ENCODE data around the gene CASZ1. TPM values are rescaled to one million over a fixed set of nuclear protein-coding genes. Genes with fewer than 3 reads are reported as not detected.

The CASZ1 gene
- total RNA-seq, 1 donor from 2014 or later = 58.2 TPM

- intact Hi-C loops (cut with DNase I) = loop anchor here (5.0 kb wide), 1 partner anchor 41 kb away; no protein-coding TSS in a partner anchor
- ATAC-seq (no peak), DNase-seq (ENCODE audit: missing footprints) (peak; percentile 35)
These were observed 73.6 kb downstream of the CASZ1 start for GRCh38 chr1:10722803-10723202.

GRCh38 chr1:10721381-10722321 lies 74.8 kb downstream of the CASZ1 start:
- DNase-seq (ENCODE audit: missing footprints) (peak; percentile 57), ATAC-seq (no peak)
- intact Hi-C loops (cut with DNase I) = loop anchor here (5.0 kb wide), 1 partner anchor 39 kb away; no protein-coding TSS in a partner anchor

GRCh38 chr1:10720635-10721034 lies 75.8 kb downstream of the CASZ1 start:
- DNase-seq (ENCODE audit: missing footprints) (no peak), ATAC-seq (peak; percentile 11)
- intact Hi-C loops (cut with DNase I) = loop anchor here (5.0 kb wide), 1 partner anchor 38 kb away; no protein-coding TSS in a partner anchor

GRCh38 chr1:10718083-10718415 lies 78.4 kb downstream of the CASZ1 start:
- ATAC-seq (no peak), DNase-seq (ENCODE audit: missing footprints) (peak; percentile 41)
- intact Hi-C loops (cut with DNase I) = loop anchor here (5.0 kb wide), 1 partner anchor 144 kb away; no protein-coding TSS in a partner anchor

- intact Hi-C loops (cut with DNase I) = loop anchor here (5.0 kb wide), 1 partner anchor 145 kb away; no protein-coding TSS in a partner anchor
- ATAC-seq (peak; percentile 53), DNase-seq (ENCODE audit: missing footprints) (peak; percentile 56)
These were observed 79.0 kb downstream of the CASZ1 start for GRCh38 chr1:10717296-10718082.

GRCh38 chr1:10716840-10717239 lies 79.6 kb downstream of the CASZ1 start:
- no peak for ATAC-seq
- DNase-seq (ENCODE audit: missing footprints) = peak; percentile 35
- intact Hi-C loops (cut with DNase I) = loop anchor here (5.0 kb wide), 1 partner anchor 145 kb away; no protein-coding TSS in a partner anchor

- intact Hi-C loops (cut with DNase I) = loop anchor here (5.0 kb wide), 1 partner anchor 148 kb away; no protein-coding TSS in a partner anchor
- ATAC-seq (peak; percentile 73), DNase-seq (ENCODE audit: missing footprints) (peak; percentile 75)
These were observed 81.9 kb downstream of the CASZ1 start for GRCh38 chr1:10714337-10715114.

- intact Hi-C loops (cut with DNase I) = no loop called here
- DNase-seq (ENCODE audit: missing footprints) = no peak
- ATAC-seq = no peak
These were observed 82.8 kb downstream of the CASZ1 start for GRCh38 chr1:10713614-10714013.

- DNase-seq (ENCODE audit: missing footprints) = no peak
- no peak for ATAC-seq
- intact Hi-C loops (cut with DNase I) = no loop called here
These were observed 83.7 kb downstream of the CASZ1 start for GRCh38 chr1:10712568-10713362.

- ATAC-seq (no peak), DNase-seq (ENCODE audit: missing footprints) (no peak)
- intact Hi-C loops (cut with DNase I) = no loop called here
These were observed 86.0 kb downstream of the CASZ1 start for GRCh38 chr1:10710489-10710888.

- no peak for DNase-seq (ENCODE audit: missing footprints)
- intact Hi-C loops (cut with DNase I) = no loop called here
- no peak for ATAC-seq
These were observed 86.8 kb downstream of the CASZ1 start for GRCh38 chr1:10709646-10710045.

- no peak for ATAC-seq
- intact Hi-C loops (cut with DNase I) = no loop called here
- DNase-seq (ENCODE audit: missing footprints) = no peak
These were observed 87.3 kb downstream of the CASZ1 start for GRCh38 chr1:10709165-10709564.

- intact Hi-C loops (cut with DNase I) = no loop called here
- no peak for ATAC-seq
- DNase-seq (ENCODE audit: missing footprints) = no peak
These were observed 87.7 kb downstream of the CASZ1 start for GRCh38 chr1:10708757-10709156.

GRCh38 chr1:10707208-10707607 lies 89.2 kb downstream of the CASZ1 start:
- DNase-seq (ENCODE audit: missing footprints) (no peak), ATAC-seq (no peak)
- intact Hi-C loops (cut with DNase I) = no loop called here

- DNase-seq (ENCODE audit: missing footprints) (no peak), ATAC-seq (no peak)
- intact Hi-C loops (cut with DNase I) = no loop called here
These were observed 90.0 kb downstream of the CASZ1 start for GRCh38 chr1:10706376-10706913.

GRCh38 chr1:10705953-10706352 lies 90.5 kb downstream of the CASZ1 start:
- ATAC-seq (no peak), DNase-seq (ENCODE audit: missing footprints) (no peak)
- intact Hi-C loops (cut with DNase I) = no loop called here

- intact Hi-C loops (cut with DNase I) = no loop called here
- no peak for ATAC-seq
These were observed 92.0 kb downstream of the CASZ1 start for GRCh38 chr1:10704368-10704882.

More at GRCh38 chr1:10704368-10704882, 92.0 kb downstream of the CASZ1 start:
- no peak for DNase-seq (ENCODE audit: missing footprints)

Measured in Right ventricle myocardium inferior (tissue), 1 donor.